COLO668 (cell line): Measurements from ENCODE around the gene ZFYVE16.
"Not testable (repeated sequence)": the region's sequence is repeated elsewhere in the genome, so short reads cannot be mapped to it uniquely, and the experiment has no call there.

Experiments used
- DNase-seq: peaks from one replicate; lab custom pipeline; 2025; ENCODE audit not compliant: unreplicated experiment; lab: John Stamatoyannopoulos, UW

The ZFYVE16 gene

GRCh38 chr5:80409367-80409966 lies 1.6 kb downstream of the ZFYVE16 start:
- no peak for DNase-seq

GRCh38 chr5:80411589-80412219 lies 3.8 kb downstream of the ZFYVE16 start:
- no peak for DNase-seq

GRCh38 chr5:80414113-80414512 lies 6.2 kb downstream of the ZFYVE16 start:
- DNase-seq = no peak

- no peak for DNase-seq
These were observed 10.1 kb downstream of the ZFYVE16 start for GRCh38 chr5:80417973-80418372.

- not testable (repeated sequence) for DNase-seq
These were observed 16.5 kb downstream of the ZFYVE16 start for GRCh38 chr5:80424365-80424764.

- no peak for DNase-seq
These were observed 27.6 kb downstream of the ZFYVE16 start for GRCh38 chr5:80435476-80435875.

GRCh38 chr5:80437326-80437725 lies 29.5 kb downstream of the ZFYVE16 start:
- DNase-seq = no peak

GRCh38 chr5:80438739-80439138 lies 30.9 kb downstream of the ZFYVE16 start:
- DNase-seq = no peak

- DNase-seq = no peak
These were observed 31.3 kb downstream of the ZFYVE16 start for GRCh38 chr5:80439213-80439612.

- DNase-seq = no peak
These were observed 34.9 kb downstream of the ZFYVE16 start for GRCh38 chr5:80442742-80443141.

- DNase-seq = no peak
These were observed 45.5 kb downstream of the ZFYVE16 start for GRCh38 chr5:80453366-80453765.

GRCh38 chr5:80463269-80463668 lies 55.4 kb downstream of the ZFYVE16 start:
- no peak for DNase-seq

- DNase-seq = no peak
These were observed 59.0 kb downstream of the ZFYVE16 start for GRCh38 chr5:80466669-80467485.

GRCh38 chr5:80468131-80468530 lies 60.3 kb downstream of the ZFYVE16 start:
- DNase-seq = no peak

- not testable (repeated sequence) for DNase-seq
These were observed 62.8 kb downstream of the ZFYVE16 start for GRCh38 chr5:80470631-80471030.

GRCh38 chr5:80474929-80475328 lies 67.1 kb downstream of the ZFYVE16 start:
- no peak for DNase-seq

- no peak for DNase-seq
These were observed 71.8 kb downstream of the ZFYVE16 start for GRCh38 chr5:80479713-80480112.

- no peak for DNase-seq
These were observed 72.5 kb downstream of the ZFYVE16 start for GRCh38 chr5:80480354-80480753.

GRCh38 chr5:80481019-80481893 lies 73.4 kb downstream of the ZFYVE16 start:
- peak; percentile 16 for DNase-seq

GRCh38 chr5:80482578-80482977 lies 74.7 kb downstream of the ZFYVE16 start:
- DNase-seq = no peak

GRCh38 chr5:80483636-80484232 lies 75.9 kb downstream of the ZFYVE16 start:
- no peak for DNase-seq
